A172 (cell line): ENCODE measurements around the gene WIF1. TPM values are rescaled to one million over a fixed set of nuclear protein-coding genes. Genes with fewer than 3 reads are reported as not detected.
A peak's percentile ranks its signal among the peaks of the same experiment; 100 is the strongest.

Source experiments
- DNase-seq: peaks from one replicate; pipeline ENCODE4 v3.0.0-alpha.2; 2015; ENCODE audit warnings: low spot score
- total RNA-seq: library from RNA; depleted of rRNA; stranded (reverse); fragments of >200 nt; shearing (Covaris generic); gene quantifications from 2 replicates; pipeline ENCODE4 v1.2.3, GENCODE V29; 2014

Gene WIF1
- total RNA-seq, 1 experiment from 2014 or later, result not detected

- no peak for DNase-seq
Measured at GRCh38 chr12:65122703-65123102, 1.6 kb upstream of the WIF1 start.

- no peak for DNase-seq
Measured at GRCh38 chr12:65121956-65122469, 908 bp upstream of the WIF1 start.

GRCh38 chr12:65119063-65119462 is 2.0 kb downstream of the WIF1 start:
- no peak for DNase-seq

GRCh38 chr12:65113621-65114035 is 7.5 kb downstream of the WIF1 start:
- DNase-seq, result no peak

- no peak for DNase-seq
Measured at GRCh38 chr12:65106948-65107347, 14.2 kb downstream of the WIF1 start.

- no peak for DNase-seq
Measured at GRCh38 chr12:65100140-65100539, 21.0 kb downstream of the WIF1 start.

- no peak for DNase-seq
Measured at GRCh38 chr12:65099182-65099581, 21.9 kb downstream of the WIF1 start.

GRCh38 chr12:65098364-65098763 is 22.7 kb downstream of the WIF1 start:
- DNase-seq, result peak; percentile 4

- no peak for DNase-seq
Measured at GRCh38 chr12:65094722-65095121, 26.4 kb downstream of the WIF1 start.

GRCh38 chr12:65093606-65094005 is 27.5 kb downstream of the WIF1 start:
- no peak for DNase-seq

GRCh38 chr12:65090461-65090860 is 30.6 kb downstream of the WIF1 start:
- no peak for DNase-seq

- DNase-seq, result no peak
Measured at GRCh38 chr12:65086236-65086635, 34.9 kb downstream of the WIF1 start.

GRCh38 chr12:65084579-65084978 is 36.5 kb downstream of the WIF1 start:
- no peak for DNase-seq

- no peak for DNase-seq
Measured at GRCh38 chr12:65083581-65083980, 37.5 kb downstream of the WIF1 start.

- DNase-seq, result no peak
Measured at GRCh38 chr12:65082406-65082805, 38.7 kb downstream of the WIF1 start.

GRCh38 chr12:65081496-65081895 is 39.6 kb downstream of the WIF1 start:
- DNase-seq, result no peak

GRCh38 chr12:65074932-65075331 is 46.2 kb downstream of the WIF1 start:
- DNase-seq, result no peak

GRCh38 chr12:65069336-65069735 is 51.8 kb downstream of the WIF1 start:
- DNase-seq, result no peak

GRCh38 chr12:65067383-65067782 is 53.7 kb downstream of the WIF1 start:
- DNase-seq, result no peak

GRCh38 chr12:65055859-65056258 is 65.2 kb downstream of the WIF1 start:
- no peak for DNase-seq

GRCh38 chr12:65051218-65051617 is 69.9 kb downstream of the WIF1 start:
- no peak for DNase-seq

- DNase-seq, result no peak
Measured at GRCh38 chr12:65045269-65045668, 75.8 kb downstream of the WIF1 start.

- DNase-seq, result no peak
Measured at GRCh38 chr12:65039301-65039700, 81.8 kb downstream of the WIF1 start.

- no peak for DNase-seq
Measured at GRCh38 chr12:65025136-65025535, 96.0 kb downstream of the WIF1 start.

GRCh38 chr12:65023485-65023884 is 97.6 kb downstream of the WIF1 start:
- DNase-seq, result no peak
